GM18505 (cell line): ENCODE data around the gene LGALS16.
"Not testable (repeated sequence)": the region's sequence is repeated elsewhere in the genome, so short reads cannot be mapped to it uniquely, and the experiment has no call there.

Experiments
- ATAC-seq: cut with Tn5 transposase; IDR thresholded peaks from one replicate; pipeline ENCODE4 v1.9.1; 2021; ENCODE audit not compliant: unreplicated experiment
- POLR2A ChIP-seq: IDR thresholded peaks from 4 replicates; pipeline ENCODE4 v1.6.1; 2011; ENCODE audit warnings: borderline replicate concordance; ENCODE audit not compliant: insufficient read depth, insufficient read length; ENCODE audit errors: extremely low read depth

The LGALS16 gene

GRCh38 chr19:39686739-39687138, 31.0 kb downstream of the LGALS16 start:
- no peak for TF ChIP-seq POLR2A

GRCh38 chr19:39688637-39689036, 32.9 kb downstream of the LGALS16 start:
- not testable (repeated sequence) for ATAC-seq

More at GRCh38 chr19:39686739-39687138, 31.0 kb downstream of the LGALS16 start:
- no peak for ATAC-seq

- TF ChIP-seq POLR2A = no peak
- no peak for ATAC-seq
Observed at GRCh38 chr19:39692166-39692565, 36.5 kb downstream of the LGALS16 start.

- ATAC-seq = no peak
- TF ChIP-seq POLR2A = no peak
Observed at GRCh38 chr19:39692822-39693221, 37.1 kb downstream of the LGALS16 start.

GRCh38 chr19:39695759-39696158, 40.0 kb downstream of the LGALS16 start:
- no peak for TF ChIP-seq POLR2A
- no peak for ATAC-seq

- no peak for ATAC-seq
- no peak for TF ChIP-seq POLR2A
Observed at GRCh38 chr19:39696387-39696786, 40.7 kb downstream of the LGALS16 start.

GRCh38 chr19:39698535-39698934, 42.8 kb downstream of the LGALS16 start:
- TF ChIP-seq POLR2A = no peak
- ATAC-seq = no peak

- TF ChIP-seq POLR2A = peak; percentile 44
- no peak for ATAC-seq
Observed at GRCh38 chr19:39701291-39701690, 45.6 kb downstream of the LGALS16 start.

GRCh38 chr19:39704181-39705044, 48.7 kb downstream of the LGALS16 start, which contains the start of gene LGALS14:
Gene LGALS14, plus strand, starts transcription at chr19:39704481. Its CDS starts 48 bp downstream, at chr19:39704529.
- no peak for ATAC-seq
- peak; percentile 49 for TF ChIP-seq POLR2A

- ATAC-seq = no peak
- no peak for TF ChIP-seq POLR2A
Observed at GRCh38 chr19:39705578-39706188, 50.0 kb downstream of the LGALS16 start.

- no peak for TF ChIP-seq POLR2A
- no peak for ATAC-seq
Observed at GRCh38 chr19:39708594-39708993, 52.9 kb downstream of the LGALS16 start.

GRCh38 chr19:39709026-39709872, 53.5 kb downstream of the LGALS16 start:
- TF ChIP-seq POLR2A = no peak
- ATAC-seq = no peak
